Activated naive CD8-positive, alpha-beta T cell treated with anti-CD3 and anti-CD28 coated beads, Interleukin-2, amount 50 U/mL, for 16 hours (primary cell): ENCODE data around the gene REEP5.

ENCODE experiments used
- DNase-seq: peaks from one replicate; pipeline ENCODE4 v3.0.0-alpha.2; 2020; ENCODE audit warnings: low read depth, low spot score

The REEP5 gene

DNA sequence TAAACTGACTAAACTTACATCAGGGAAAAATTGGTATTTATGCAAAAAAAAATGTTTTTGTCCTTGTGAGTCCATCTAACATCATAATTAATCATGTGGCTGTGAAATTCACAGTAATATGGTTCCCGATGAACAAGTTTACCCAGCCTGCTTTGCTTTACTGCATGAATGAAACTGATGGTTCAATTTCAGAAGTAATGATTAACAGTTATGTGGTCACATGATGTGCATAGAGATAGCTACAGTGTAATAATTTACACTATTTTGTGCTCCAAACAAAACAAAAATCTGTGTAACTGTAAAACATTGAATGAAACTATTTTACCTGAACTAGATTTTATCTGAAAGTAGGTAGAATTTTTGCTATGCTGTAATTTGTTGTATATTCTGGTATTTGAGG, 77.5 kb downstream of the REEP5 start:
- DNase-seq: no peak

DNA sequence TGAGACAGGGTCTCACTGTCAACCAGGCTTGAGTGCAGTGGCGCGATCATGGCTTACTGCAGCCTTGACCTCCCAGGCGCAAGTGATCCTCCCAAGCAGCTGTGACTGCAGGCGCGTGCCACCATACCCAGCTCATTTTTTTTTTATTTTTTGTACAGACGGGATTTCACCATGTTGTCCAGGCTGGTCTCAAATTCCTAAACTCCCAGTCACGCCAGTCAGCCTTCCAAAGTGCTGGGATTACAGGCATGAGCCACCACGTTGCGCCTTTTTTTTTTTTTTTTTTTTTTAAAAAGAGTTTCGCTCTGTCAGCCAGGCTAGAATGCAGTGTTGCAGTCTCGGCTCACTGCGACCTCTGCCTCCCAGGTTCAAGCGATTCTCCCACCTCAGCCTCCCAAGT, 88.1 kb downstream of the REEP5 start:
- DNase-seq: no peak

DNA sequence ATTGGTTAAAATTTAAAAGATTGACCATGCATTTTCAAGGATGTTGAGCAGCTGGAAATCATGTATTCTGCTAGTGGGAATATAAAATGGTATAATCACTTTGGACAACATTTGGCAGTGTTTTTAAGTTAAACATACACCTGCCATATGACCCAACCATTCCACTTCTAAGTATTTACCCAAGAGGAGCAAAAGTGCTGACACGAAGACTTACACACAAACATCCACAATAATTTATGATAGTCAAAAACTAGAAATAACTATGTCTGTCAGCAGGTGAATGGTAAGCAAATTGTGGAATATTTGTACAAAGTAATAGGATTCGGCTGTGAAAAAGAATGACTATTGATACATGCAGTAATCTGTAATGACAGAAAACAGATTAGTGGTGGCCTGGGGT, 91.6 kb downstream of the REEP5 start:
- no peak for DNase-seq
